ENCODE measurements around the gene MAPKAPK2.

Gene MAPKAPK2

GRCh38 chr1:206662396-206663092 is 22.2 kb upstream of the MAPKAPK2 start:
- Histone ChIP-seq H3K27ac (ENCODE audit: extremely low read depth, low read depth, low read length) (no peak overlapping the region), H3K9me3 (ENCODE audit: control insufficient read depth, insufficient read depth, low read depth, low read length) (no peaks in the 10 kb centered on the region), H3K4me3 (ENCODE audit: low read depth, low read length) (no peak overlapping the region), H3K4me1 (ENCODE audit: control insufficient read depth, insufficient read depth, low read length) (no peaks in the 10 kb centered on the region), H3K36me3 (ENCODE audit: control insufficient read depth in 2 of 2, insufficient read depth in 1 of 2, low read length in 2 of 2) (no peaks in the 10 kb centered on the region)
- ChIA-PET POLR2A (interaction anchor here (2.0 kb wide), 1 partner anchor 50 kb away, joined by 7 read pairs; the partner anchor contains the start of gene EIF2D), CTCF (interaction anchor here (0.6 to 25.1 kb wide), 24 partner anchors 11 to 350 kb away, joined by 3 to 380 read pairs (median 15); partner anchors contain the start of genes DYRK3, EIF2D and MAPKAPK2)
- TF ChIP-seq, protein P1, sequence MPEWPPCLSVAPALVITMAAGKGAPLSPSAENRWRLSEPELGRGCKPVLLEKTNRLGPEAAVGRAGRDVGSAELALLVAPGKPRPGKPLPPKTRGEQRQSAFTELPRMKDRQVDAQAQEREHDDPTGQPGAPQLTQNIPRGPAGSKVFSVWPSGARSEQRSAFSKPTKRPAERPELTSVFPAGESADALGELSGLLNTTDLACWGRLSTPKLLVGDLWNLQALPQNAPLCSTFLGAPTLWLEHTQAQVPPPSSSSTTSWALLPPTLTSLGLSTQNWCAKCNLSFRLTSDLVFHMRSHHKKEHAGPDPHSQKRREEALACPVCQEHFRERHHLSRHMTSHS (tag by site-specific recombination; IDR thresholded peaks at IDR 0.05), result no peak
- no peak for TF ChIP-seq ZNF292 (tag by site-specific recombination; IDR thresholded peaks at IDR 0.05; ENCODE audit: borderline replicate concordance, low read depth)
- TF ChIP-seq ZNF791 (tag by site-specific recombination; IDR thresholded peaks at IDR 0.05), result no peak
- no peak for TF ChIP-seq KLF9 (tag by site-specific recombination; IDR thresholded peaks at IDR 0.05; ENCODE audit: low read depth)
- TF ChIP-seq ZNF433 (tag by site-specific recombination; IDR thresholded peaks at IDR 0.05; ENCODE audit: low read depth), result no peak
- no peak for TF ChIP-seq SCRT1 (tag by site-specific recombination; IDR thresholded peaks at IDR 0.05; ENCODE audit: borderline replicate concordance)
- TF ChIP-seq ZNF146 (tag by site-specific recombination; IDR thresholded peaks at IDR 0.05), result no peak
- no peak for TF ChIP-seq ZNF157 (tag by site-specific recombination; IDR thresholded peaks at IDR 0.05)
- TF ChIP-seq YY2 (tag by site-specific recombination; IDR thresholded peaks at IDR 0.05), result no peak
- no peak for TF ChIP-seq ZIC2 (tag by site-specific recombination; IDR thresholded peaks at IDR 0.05)
- TF ChIP-seq ZFP37 (tag by site-specific recombination; IDR thresholded peaks at IDR 0.05), result no peak
- no peak for TF ChIP-seq BCL11A (tag by site-specific recombination; IDR thresholded peaks at IDR 0.05; ENCODE audit: low read depth)
- TF ChIP-seq ZBTB49 (tag by site-specific recombination; IDR thresholded peaks at IDR 0.05; ENCODE audit: low read depth), result no peak
- TF ChIP-seq HIC1 (tag by site-specific recombination; IDR thresholded peaks at IDR 0.05), result no peak
- TF ChIP-seq ZNF792 (tag by site-specific recombination; IDR thresholded peaks at IDR 0.05), result no peak
- TF ChIP-seq INSM2 (tag by site-specific recombination; IDR thresholded peaks at IDR 0.05), result no peak
- TF ChIP-seq ZNF394 (tag by site-specific recombination; IDR thresholded peaks at IDR 0.05; ENCODE audit: borderline replicate concordance), result no peak
- TF ChIP-seq ZNF155 (tag by site-specific recombination; IDR thresholded peaks at IDR 0.05), result no peak

All from HEK293 (cell line).